GM18858 (cell line): ENCODE results near the gene KDM4B.
"Not testable (repeated sequence)": the region's sequence is repeated elsewhere in the genome, so short reads cannot be mapped to it uniquely, and the experiment has no call there.

Source experiments
- ATAC-seq: cut with Tn5 transposase; IDR thresholded peaks from one replicate; pipeline ENCODE4 v1.9.1; 2021; ENCODE audit not compliant: unreplicated experiment

KDM4B gene

DNA sequence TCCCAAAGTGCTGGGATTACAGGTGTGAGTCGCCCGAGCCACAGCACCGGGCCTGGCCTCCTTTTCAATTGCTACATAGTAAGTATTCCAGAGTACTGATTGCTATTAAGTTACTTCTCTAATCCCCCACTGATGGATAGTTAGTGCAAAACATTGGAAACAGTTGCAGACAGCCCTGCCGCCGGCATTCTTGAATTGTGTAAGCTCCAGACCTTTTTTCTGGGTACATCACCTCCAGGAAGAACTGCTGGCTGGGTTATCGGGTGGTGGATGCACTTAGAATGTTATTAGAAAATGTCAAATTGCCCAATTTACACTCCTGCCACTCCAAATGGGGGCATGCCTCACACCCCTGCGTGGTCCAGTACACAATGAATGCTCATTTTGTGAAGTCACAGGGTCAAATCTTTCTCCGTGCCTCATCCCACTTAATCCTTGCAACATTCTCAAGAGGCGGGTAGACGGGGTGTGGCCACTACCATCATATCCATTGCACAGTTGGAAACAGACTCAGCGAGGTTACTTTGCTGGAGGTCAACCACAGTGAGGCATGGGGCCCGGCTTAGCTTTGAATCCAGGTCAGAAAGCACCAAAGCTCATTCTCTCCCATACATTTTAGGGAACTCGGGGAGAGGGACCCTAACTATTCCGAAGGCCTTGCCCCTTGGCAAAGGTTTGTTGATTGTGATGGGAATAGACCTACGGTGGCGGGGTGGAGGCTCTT is 1.0 kb upstream of the KDM4B start:
- ATAC-seq: no peak

DNA sequence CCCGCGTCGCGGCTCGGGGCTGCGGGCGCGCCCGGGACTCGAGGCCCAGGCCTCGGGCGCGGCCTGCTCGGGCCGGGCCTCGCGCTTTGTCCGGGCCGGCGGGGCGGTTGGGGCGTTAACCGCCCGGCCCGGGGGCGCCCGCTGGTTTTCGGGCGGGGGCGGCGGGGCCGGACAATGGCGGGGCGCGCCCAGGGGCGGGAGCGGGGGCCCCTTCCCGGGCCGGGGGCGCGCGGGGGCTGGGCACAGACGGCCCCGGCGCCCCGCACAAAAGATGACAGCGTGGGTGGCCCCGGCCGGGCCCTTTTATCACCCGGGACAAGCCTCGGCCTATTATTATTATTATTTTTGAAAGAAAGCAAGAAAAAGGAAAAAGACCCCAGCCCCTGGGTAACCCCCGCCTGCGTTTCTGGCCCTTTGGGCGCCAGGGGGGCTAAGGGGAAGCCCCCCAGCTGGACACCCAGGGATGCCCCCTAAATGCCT is 419 bp downstream of the KDM4B start:
- no peak for ATAC-seq

DNA sequence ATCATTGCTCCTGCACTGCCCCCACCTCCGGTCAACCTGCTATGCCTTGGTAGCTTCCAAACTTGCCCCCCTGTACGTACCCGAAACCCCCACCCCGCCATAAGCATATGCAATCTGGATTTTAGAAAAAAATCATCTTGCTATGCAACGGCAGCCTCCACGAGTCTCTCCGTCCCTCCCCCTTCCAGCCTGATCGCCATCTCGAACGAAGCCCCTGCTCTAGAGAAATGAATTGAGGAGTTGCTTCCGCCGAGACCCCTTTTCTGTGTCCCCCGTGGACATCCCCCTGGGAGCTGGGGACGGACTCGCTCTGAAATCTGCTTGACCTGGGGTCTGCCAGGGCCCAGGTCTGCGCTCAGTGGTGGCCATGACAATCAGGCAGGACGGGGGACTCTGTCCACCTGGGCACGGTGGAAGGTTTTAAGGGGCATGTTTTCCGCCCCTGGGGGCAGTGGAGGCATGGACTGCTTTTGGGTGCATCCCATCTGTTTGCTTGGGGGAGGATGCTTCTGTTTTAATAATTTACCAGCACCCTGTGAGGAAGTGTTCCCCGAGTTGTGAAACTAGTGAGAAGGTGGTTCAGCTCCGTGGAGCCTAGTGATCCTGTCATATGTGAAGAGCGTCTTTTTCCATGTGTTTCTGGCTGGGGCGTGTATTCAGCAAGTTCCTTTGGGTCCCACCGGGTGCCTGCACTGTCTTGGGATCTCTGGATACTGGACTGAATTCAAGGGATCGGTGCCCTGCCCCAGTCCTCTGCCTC is 1.0 kb downstream of the KDM4B start:
- ATAC-seq: no peak

DNA sequence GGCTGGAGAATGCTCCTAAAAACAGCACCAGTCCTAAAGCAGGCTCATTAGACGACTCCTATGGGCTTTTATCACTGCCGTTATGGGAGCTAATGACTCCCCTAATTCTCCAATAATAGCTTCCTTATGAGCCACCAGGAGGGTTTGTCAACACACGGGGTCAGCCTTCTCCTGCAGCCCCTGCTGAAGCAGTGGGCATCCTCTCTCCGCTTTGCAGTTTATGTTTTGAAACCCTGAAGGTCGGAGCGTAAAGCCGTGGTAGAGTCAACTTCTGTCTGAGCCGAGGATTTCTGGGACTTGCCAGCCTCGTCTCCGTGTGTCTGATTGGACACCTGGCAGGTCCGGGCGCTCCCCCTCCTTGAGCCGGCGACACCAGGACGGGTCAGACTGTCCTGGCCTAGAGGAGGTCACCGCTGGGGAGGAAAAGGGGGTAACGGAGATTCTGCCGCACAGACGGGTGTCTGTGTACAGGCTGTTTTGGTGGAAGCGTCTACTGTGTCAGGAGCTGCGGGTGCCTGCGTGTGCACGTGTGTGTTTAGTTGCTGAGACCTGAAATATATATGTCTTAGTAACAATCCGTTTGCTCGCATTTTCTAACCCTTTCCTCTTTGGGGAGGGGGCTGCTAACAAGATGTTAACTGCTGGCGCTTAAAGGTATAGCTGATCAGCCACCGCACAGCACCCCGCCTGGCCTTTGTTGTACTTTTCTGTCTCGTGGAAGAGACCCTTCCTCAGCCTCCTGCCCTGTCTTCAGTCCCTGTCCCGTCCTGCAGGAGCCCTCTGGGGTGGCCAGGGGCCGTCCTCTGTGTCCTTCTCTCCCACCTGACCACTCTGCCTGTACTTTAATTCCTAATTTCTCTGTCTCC is 1.9 kb downstream of the KDM4B start:
- no peak for ATAC-seq

DNA sequence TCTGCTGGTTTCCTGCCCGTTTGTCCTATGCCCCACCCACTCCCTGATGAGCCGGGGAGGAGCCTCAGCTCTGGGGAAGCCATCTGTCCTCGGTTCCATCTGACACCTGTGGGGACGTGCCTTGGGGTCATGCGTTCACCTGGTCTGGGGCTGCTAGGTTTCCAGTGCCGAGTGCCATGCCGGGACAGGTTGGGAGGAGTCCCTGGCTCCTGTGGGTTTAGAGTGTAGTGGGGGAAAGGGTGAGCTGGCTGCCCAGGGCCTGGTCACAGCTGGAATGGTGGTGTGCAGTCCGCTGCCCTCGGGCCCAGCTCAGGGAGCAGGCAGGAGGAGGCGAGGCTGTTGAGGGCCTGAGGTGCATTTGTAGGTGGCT is 2.5 kb downstream of the KDM4B start:
- ATAC-seq: no peak

DNA sequence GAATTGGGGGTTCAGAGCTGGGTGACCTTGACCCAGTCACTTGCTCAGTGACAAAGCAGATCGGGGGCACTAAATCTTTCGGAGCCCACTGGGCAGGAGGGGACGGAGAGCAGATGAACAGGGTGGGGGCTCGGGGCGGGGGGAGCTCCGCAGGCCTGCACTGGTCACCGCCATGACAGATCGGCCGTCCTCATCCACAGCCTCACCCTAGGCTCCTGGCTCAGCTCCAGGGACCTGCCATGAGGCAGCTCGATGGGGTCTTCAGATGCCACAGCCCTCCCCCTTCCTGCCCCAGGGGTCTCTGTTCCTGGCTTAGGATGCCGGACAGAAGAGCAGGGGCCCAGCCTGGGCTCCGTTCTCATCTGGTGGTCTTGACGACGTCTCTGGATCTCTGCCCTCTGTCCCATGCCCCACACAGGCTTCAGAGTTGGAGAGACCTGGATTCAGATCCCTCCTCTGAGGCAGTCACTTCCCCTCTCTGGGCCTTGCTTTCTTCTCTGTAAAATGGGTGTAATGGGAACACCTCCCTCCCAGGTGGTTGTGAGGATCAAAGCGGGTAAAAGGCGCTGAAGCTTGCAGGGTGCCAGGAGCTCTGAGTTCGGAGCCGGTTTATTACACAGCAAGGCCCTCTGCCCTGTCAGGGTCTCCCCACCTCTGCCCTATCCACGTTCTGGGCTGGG is 3.0 kb downstream of the KDM4B start:
- ATAC-seq: no peak

DNA sequence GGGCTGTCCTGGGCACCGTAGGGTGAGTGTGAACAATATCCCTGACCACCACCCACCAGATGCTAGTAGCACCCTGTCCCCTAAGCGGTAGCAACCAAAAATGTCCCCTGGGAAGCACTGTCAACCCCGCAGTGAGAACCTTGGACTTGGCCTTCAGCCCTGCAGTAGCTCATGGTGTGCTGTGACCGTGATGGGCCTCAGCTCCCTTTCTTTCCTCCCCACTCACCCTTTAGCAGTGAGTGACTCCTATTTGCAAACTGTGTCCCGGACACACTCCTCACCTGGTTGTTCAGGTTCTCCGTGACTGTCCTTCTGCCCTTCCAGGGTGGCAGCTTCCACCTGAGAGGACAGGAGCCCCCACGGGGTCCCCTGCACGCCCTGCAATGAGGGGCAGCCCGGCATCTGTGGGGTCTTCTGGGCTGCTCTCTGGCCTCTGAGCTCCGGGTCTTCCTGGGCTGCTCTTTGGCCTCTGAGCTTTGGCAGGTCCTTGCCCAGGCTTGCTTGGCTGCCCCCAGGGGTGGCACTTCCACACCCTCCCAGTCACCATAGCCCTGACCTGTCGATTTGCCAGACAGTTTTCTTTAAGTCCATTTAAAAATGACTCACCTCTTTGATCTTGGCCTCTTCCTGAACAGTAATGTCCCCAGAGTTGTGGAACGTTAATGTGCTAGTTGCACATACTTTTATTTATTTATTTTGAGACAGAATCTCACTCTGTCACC is 3.8 kb downstream of the KDM4B start:
- no peak for ATAC-seq

DNA sequence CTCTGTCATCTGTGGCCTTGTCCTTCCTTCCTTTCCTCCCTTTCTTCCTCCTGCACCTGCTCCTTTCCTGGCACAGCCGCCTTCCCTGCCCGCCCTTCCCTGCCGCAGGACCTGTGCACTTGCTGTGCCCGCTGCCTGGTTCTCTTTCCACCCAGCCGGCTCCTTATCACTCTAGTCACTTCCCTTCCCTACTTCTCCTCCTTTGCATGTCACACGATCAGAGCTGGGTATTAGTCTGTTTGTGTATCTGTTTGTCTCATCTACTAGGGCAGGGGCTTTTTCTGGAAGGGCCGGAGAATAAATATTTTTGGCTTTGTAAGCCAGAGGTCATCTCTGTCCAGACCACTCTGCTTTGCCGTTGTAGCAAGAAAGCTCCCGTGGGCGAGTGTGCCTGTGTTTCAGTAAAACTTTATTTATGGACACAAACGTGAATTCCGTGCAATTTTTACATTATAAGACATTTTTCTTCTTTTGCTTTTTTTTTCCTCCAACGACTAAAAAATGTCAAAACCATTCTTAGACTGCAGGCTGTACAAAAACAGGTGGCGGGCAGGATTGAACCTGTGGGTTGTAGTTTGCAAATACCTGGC is 6.1 kb downstream of the KDM4B start:
- no peak for ATAC-seq

DNA sequence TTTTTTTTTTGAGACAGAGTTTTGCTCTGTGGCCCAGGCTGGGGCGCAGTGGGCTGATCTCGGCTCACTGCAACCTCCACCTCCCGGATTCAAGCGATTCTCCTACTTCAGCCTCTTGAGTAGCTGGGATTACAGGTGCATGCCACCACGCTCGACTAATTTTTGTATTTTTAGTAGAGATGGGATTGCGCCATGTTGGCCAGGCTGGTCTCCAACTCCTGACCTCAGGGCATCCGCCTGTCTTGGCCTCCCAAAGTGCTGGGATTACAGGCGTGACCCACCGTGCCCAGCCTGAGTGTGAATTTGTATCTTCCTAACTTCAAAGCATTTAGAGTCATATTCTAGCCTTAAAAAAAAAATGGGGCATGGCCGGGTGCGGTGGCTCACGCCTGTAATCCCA is 6.7 kb downstream of the KDM4B start:
- not testable (repeated sequence) for ATAC-seq

DNA sequence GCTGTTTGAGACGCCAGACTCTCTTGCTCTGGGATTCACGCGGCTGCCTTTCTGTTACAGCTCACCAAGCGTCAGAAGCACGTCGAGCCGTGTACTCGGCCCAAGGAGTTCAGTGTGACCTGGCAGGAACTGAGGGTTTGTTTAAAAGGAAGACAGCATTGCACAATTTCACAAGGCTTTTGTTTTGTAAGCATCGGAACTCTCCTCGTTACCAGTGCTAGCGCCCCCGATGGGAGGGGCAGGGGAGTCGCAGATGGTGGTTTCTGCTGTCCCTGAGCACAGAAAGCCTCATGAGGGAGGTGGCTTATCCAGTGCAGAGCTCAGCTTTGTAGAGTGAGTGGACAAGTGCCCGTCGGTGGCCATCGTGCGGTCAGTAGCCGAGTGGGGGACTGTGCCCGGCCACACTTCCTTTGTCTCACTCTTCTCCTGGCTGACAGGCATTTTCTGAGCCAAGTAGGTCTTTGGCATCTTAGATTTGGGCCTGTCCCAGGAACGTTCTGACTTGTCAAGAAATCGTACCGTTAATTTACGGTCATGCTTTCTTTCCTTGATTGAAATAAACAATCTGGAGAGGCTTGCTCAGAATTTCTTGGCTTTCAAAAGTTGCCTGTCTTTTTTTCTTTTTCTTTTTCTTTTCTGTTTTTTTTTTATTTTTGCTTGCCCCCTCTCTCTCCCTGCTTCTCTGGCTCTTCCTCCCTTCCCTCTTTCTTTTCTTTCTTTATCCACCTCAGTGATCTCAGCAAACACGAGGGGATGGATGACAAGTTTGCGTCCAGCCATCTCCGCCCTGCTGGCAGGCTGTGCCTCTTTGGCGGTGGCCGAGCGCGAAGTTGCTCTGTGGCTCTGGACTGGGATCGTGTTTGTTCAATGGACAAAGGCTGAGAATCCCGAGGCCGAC is 7.7 kb downstream of the KDM4B start:
- ATAC-seq: no peak

DNA sequence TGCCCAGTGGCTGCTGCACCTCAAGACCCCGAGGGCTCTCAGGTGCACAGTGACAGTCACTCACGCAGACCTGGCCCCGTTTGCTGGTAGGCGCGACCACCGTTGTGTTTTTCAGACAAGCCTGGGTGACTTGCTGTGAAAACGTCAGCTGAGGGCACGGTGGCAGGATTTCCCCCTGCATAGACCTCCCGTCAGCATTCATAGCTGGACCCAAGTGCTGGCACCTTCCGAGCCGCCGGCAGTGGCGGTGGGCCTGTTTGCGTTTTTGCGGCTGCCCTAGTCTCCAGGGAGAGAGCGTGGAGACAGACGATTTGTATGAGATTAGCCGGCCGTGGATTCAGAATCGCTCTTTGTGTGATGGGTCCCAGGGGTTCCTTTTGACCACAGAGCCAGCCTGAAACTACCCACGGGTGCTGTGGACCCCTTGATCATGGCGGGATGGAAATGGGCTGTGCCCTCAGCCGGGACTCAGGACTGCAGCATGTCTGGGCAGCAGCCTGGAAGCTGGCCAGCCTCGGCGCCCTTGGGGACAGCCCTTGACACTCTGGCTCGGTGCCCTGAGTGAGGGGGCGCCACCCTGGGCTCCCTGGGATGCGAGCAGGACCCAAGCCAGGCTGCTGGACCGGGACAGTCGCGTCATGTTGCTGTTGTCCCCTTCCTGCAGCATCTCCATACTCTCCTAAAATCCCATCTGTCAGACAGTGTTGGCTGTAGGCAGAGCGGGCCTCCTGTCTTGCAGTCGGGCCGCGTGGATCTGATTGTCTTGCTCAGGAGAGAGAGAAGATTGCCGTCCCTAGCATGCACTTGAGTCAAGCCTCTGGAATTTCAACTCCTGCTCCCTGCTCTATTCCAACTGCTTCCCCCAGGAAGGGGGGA is 8.6 kb downstream of the KDM4B start:
- ATAC-seq: no peak

DNA sequence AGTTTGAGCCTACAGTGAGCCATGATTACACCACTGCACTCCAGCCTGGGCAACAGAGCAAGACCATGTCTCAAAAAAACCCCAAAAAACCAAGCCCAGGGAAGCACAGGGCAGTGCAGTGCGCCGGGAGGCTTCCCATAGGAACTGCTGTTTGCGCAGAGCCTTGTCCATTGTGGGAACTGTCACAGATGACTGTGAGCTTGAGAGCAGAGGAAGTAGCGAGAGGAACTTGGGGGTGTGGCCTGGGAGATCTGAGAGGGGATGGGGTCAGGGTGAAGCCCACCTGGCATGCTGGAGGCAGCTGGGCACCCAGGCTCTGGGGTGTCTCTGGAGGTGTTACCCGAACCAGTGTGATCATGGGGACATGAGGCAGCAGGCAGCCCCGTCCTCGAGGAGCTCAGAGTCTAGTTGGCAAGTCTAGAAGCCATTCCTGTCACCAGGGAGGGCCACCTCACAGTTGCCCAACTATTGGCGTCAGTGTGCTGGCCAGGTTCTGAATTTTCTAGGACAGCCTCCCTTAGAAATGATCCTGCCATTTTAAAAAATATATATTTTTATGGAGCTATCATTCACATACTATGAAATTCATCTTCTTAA is 10.4 kb downstream of the KDM4B start:
- ATAC-seq: no peak

DNA sequence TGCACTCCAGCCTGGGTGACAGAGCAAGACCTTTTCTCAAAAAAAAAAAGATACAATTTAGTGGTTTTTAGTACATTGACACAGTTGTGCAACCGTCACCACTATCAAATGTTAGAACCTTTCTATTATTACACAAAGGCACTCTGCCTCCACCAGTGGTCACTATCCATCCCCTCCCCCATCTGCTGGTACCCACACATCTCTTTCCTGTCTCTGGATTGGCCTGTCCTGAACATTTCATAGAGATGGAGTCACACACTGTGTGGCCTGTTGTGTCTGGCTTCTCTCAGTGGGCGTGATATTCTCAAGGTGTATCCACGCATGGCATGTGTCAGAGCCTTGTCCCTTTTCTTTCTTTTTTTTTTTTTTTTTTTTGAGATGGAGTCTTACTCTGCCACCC is 11.2 kb downstream of the KDM4B start:
- ATAC-seq: no peak

DNA sequence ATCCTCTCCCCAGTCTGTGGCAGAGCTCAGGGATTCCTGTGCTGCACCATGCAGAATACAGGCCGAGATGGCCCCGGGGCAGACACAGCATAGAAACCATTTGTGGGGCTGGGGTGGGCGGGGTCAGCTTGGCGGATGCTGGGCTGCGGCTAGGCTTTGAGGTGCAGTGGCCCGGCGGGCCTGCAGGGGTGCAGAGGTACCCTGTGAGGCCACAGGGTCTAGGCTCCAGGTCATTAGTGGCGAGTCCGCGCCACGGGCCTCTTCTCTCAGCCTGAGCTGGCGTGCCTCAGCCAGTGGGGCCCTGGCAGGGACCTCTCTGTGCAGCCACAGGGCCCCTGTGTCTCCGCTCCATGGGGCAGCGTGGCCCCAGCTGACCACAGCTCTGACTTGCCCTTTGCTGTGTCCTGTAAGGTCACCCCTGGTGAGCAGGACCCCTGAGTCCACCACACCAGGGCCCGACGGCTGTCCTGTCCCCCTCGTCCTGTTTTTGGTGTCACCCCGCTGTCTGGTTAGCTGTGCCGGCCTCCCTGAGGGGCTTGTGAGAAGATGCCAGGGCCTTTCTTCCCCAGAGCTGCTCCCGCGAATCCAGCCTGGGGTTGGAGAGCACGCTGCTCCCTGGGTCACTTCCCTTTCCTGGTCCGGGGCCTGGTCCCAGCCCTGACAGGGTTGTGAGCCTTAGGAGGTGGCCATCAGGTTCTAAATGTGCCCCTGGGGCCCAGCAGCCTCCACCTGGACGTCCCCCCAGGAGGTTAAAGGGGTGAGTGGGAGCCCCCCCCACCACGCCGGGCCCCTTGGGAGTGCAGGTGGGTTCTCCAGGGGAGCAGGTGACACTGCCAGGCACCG is 12.1 kb downstream of the KDM4B start:
- no peak for ATAC-seq

DNA sequence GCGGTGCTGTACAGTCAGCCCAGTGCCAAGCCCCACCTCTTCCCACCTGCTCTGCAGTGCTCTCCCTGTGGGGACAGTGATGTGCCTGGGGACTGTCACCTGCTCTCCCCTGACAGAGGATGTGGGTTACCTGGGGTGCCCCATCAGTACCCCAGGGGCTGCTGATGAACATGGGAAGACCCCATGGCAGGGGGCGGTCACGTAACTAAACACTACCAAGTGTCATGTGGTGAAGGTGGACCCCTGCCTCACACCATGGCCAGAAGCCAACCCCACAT is 12.7 kb downstream of the KDM4B start:
- ATAC-seq: no peak

DNA sequence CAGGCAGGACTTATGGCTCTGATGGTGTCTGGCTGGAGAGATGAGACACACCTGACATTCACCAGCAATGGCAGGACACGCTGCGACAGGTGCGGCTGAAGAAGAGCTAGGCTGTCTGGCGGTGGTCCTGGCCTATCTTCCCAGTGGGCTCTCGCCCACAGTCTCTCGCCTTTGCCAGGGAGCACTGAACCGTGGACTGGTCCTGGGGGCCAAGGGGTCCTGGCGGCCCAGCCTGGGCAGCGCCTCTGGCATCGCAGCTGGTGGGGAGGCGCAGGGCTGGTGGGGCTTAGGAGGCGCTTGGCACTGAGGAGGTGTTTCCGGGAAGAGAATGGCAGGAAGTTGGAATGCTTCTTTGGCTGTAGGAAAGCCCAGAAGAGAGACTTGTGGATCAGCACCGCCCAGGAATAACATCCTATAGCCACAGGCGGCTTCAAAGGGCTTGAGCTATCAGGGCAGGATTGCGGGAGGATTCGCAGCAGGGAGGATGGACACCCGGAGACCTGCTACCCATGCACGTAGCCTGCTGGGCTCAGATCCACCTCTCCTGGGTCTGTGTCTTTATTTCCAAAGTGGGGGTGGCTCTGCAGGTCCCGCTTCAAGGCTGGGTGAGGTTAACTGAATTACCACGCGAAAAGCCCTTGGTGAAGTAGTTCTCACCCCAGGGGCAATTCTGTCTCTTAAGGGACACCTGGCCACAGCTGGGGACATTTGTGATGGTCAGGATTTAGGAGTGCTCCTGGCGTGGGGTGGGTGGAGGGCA is 14.6 kb downstream of the KDM4B start:
- ATAC-seq: no peak

DNA sequence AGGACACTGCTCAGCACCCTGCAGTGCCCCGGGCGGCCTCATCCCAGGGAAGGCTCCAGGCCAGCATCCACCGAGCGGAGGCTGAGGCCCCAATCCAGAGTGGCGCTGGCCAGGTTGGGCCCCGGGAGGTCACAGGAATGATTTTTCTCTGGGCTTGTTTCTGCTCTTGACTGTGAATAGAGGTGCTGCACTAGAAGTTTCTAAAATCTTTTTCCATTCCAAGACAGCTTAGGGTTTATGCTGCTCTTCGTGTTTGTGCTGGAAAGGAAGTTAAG is 15.1 kb downstream of the KDM4B start:
- ATAC-seq: no peak
